ENCODE results near the gene NBEAL1. TPM values are rescaled to one million over a fixed set of nuclear protein-coding genes. Genes with fewer than 3 reads are reported as not detected.

Gene NBEAL1
- total and polyA plus RNA-seq, 12 donors: 2.5 to 24.5 (median 17.9) TPM

DNA sequence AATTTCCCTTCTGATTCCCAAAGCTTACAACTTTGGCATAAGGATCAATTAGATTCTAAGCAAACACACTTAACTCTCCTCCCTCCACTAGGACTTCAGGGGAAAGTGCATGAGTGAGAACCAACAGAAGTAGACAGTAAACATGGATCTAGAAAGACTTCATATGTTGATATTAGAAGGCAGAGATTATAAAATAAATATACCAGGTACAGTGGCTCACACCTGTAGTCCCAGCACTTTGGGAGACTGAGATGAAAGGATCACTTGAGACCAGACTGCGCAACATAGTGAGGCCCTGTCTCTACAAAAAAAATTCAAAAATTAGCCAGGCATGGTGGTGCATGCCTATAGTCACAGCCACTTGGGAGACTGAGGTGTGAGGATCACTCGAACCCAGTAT lies 15.9 kb downstream of the NBEAL1 start:
- Histone ChIP-seq H3K9me3 (no peaks in the 10 kb centered on the region), H3K27ac (no peak overlapping the region), H3K27me3 (no peaks in the 10 kb centered on the region), H3K4me3 (no peak overlapping the region), H3K4me1 (peaks cover 0 to 20% (median 4%) of the 10 kb centered on the region in 9 donors), H3K36me3 (peaks cover 0 to 8% (median 0%) of the 10 kb centered on the region in 9 donors)
- DNase-seq (no peak), ATAC-seq (no peak)
- 99 to 100% methylated on average over 2 of the region's 2 CpGs for WGBS, 2 donors
- TF ChIP-seq CTCF (IDR thresholded peaks at IDR 0.05): no peak
- intact Hi-C loops (cut with DNase I): no loop called here

GRCh38 chr2:203030991-203031390 lies 16.3 kb downstream of the NBEAL1 start:
- H3K4me3 ChIP-seq: no peak overlapping the region
- intact Hi-C loops (cut with DNase I): no loop called here
- no peak for TF ChIP-seq CTCF (IDR thresholded peaks at IDR 0.05)
- H3K9me3 ChIP-seq: no peaks in the 10 kb centered on the region
- no peak for DNase-seq
- no peak overlapping the region for H3K27ac ChIP-seq
- no peak for ATAC-seq
- no peaks in the 10 kb centered on the region for H3K27me3 ChIP-seq
- peaks cover 0 to 8% (median 0%) of the 10 kb centered on the region in 9 donors for H3K36me3 ChIP-seq
- peaks cover 0 to 19% (median 0%) of the 10 kb centered on the region in 9 donors for H3K4me1 ChIP-seq
- 85 to 92% methylated on average over 5 of the region's 5 CpGs for WGBS, 2 donors

DNA sequence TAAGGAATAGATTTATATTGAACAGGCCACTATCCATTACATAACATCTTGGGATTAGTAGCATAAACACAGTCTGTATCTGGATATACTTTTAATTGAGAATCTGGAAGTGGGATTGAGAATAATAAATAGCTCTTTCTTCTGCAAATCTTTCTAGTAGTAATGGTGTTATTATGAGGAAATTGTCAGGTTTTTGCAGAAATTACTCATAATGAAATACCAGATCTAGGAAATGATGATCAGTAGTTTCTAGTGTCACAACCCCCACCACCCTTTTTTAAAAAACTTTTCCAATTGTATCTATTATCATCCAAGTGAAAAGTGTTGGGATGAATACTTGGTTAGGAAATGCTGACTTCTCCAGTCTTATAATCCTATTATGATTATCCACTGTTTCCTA lies 18.7 kb downstream of the NBEAL1 start:
- DNase-seq (no peak), ATAC-seq (no peak)
- H3K9me3 ChIP-seq: no peaks in the 10 kb centered on the region
- no peak for TF ChIP-seq CTCF (IDR thresholded peaks at IDR 0.05)
- H3K4me3 ChIP-seq: no peak overlapping the region
- H3K4me1 ChIP-seq: peaks cover 0 to 38% (median 0%) of the 10 kb centered on the region in 9 donors
- H3K27me3 ChIP-seq: no peaks in the 10 kb centered on the region
- no peak overlapping the region for H3K27ac ChIP-seq
- intact Hi-C loops (cut with DNase I): no loop called here
- no peaks in the 10 kb centered on the region for H3K36me3 ChIP-seq

- WGBS, 2 donors: 69 to 82% methylated on average over 3 of the region's 3 CpGs
- no peak for TF ChIP-seq CTCF (IDR thresholded peaks at IDR 0.05)
- H3K9me3 ChIP-seq: no peaks in the 10 kb centered on the region
- peak overlapping the region in 3 of 10 donors; percentile 11 to 63 (median 30) for H3K27ac ChIP-seq
- H3K4me1 ChIP-seq: peaks cover 0 to 35% (median 3%) of the 10 kb centered on the region in 9 donors
- H3K4me3 ChIP-seq: no peak overlapping the region
- no peaks in the 10 kb centered on the region for H3K27me3 ChIP-seq
- intact Hi-C loops (cut with DNase I): no loop called here
- ATAC-seq (no peak), DNase-seq (no peak)
- peaks cover 0 to 9% (median 0%) of the 10 kb centered on the region in 9 donors for H3K36me3 ChIP-seq
Measured at GRCh38 chr2:203035879-203036470, 21.3 kb downstream of the NBEAL1 start.

All from heart right ventricle (tissue), 16 donors.